DOHH2 (cell line): ENCODE data around the gene ZNF532.

Experiments
- EZH2phosphoT487 ChIP-seq: fragments of 200-600 bp; sonication (generic); IDR thresholded peaks from 2 replicates; pipeline ENCODE4 v1.6.1; 2017; ENCODE audit warnings: borderline replicate concordance, mild to moderate bottlenecking, antibody characterized with exemption, low read length, moderate library complexity, mixed read lengths
- TF ChIP-seq, protein P1 (sequence below): fragments of 200-600 bp; sonication (generic); IDR thresholded peaks from one replicate; pipeline ENCODE4 v1.5.1; 2014; ENCODE audit warnings: antibody characterized with exemption, mild to moderate bottlenecking, low read depth, low read length; ENCODE audit not compliant: poor library complexity, severe bottlenecking

DNA sequence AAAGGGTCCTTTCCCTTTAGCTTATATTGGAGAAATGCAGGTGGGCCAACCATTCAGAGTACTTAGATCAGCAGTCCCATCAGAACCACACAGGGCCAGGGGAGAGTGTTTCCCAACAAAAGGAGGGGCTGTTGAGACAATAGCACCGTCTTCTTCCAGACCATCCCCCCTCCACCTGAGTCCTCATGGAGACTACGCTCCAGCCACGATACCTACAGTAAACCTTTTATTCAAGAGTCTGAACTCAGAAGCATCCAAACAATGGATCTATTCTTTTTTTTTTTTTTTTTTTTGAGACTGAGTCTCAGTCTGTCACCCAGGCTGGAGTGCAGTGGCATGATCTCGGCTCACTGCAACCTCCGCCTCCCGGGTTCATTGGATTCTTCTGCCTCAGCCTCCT lies 25.7 kb upstream of the ZNF532 start:
- TF ChIP-seq, protein P1, sequence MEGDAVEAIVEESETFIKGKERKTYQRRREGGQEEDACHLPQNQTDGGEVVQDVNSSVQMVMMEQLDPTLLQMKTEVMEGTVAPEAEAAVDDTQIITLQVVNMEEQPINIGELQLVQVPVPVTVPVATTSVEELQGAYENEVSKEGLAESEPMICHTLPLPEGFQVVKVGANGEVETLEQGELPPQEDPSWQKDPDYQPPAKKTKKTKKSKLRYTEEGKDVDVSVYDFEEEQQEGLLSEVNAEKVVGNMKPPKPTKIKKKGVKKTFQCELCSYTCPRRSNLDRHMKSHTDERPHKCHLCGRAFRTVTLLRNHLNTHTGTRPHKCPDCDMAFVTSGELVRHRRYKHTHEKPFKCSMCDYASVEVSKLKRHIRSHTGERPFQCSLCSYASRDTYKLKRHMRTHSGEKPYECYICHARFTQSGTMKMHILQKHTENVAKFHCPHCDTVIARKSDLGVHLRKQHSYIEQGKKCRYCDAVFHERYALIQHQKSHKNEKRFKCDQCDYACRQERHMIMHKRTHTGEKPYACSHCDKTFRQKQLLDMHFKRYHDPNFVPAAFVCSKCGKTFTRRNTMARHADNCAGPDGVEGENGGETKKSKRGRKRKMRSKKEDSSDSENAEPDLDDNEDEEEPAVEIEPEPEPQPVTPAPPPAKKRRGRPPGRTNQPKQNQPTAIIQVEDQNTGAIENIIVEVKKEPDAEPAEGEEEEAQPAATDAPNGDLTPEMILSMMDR, result no peak
- TF ChIP-seq EZH2phosphoT487, result no peak
